Keratinocyte (primary cell): ENCODE measurements around the gene CD46. TPM values are rescaled to one million over a fixed set of nuclear protein-coding genes. Genes with fewer than 3 reads are reported as not detected.

Experiments used
- DNase-seq: peaks from one replicate; pipeline ENCODE4 v3.0.0-alpha.2; 2011; ENCODE audit warnings: low read depth, missing footprints, low spot score
- FAIRE-seq: peaks from 2 replicates; lab custom pipeline; 2011; peaks lifted over from hg19 to GRCh38; lab: Jason Lieb, UNC
- H2AFZ ChIP-seq: 2 replicates; pipeline ENCODE4 v1.6.0; 2012; ENCODE audit warnings: low read length, control low read depth, inconsistent platforms; ENCODE audit not compliant: control insufficient read depth
- H3K27ac ChIP-seq: 2 replicates; pipeline ENCODE4 v1.5.1; 2011; ENCODE audit warnings: low read length; ENCODE audit not compliant: control insufficient read depth, insufficient read depth
- H3K27me3 ChIP-seq: 3 replicates; pipeline ENCODE4 v1.6.0; 2011; ENCODE audit warnings: low read length; ENCODE audit not compliant: control insufficient read depth, insufficient read depth; ENCODE audit errors: extremely low read depth
- H3K36me3 ChIP-seq, 2 experiments: 2 replicates in 1 of 2; 3 replicates in 1 of 2; pipeline ENCODE4 v1.5.1; 2011; ENCODE audit warnings: low read length in 2 of 2, mild to moderate bottlenecking in 1 of 2; ENCODE audit not compliant: control insufficient read depth in 2 of 2, insufficient read depth in 2 of 2; ENCODE audit errors: extremely low read depth in 1 of 2
- H3K4me1 ChIP-seq: 3 replicates; pipeline ENCODE4 v1.5.1; 2011; ENCODE audit warnings: low read length; ENCODE audit not compliant: control insufficient read depth, insufficient read depth; ENCODE audit errors: extremely low read depth
- H3K4me2 ChIP-seq: 3 replicates; pipeline ENCODE4 v1.6.0; 2011; ENCODE audit warnings: low read depth, low read length; ENCODE audit not compliant: control insufficient read depth, insufficient read depth; ENCODE audit errors: extremely low read depth
- H3K4me3 ChIP-seq, 3 experiments: fragments of 200-600 bp in 1 of 3; sonication (generic) in 1 of 3; 2 replicates in 2 of 3; 3 replicates in 1 of 3; pipeline ENCODE4 v1.5.1; 2011 to 2016; ENCODE audit warnings: low read length in 3 of 3, mild to moderate bottlenecking in 3 of 3, control low read depth in 2 of 3, inconsistent platforms in 1 of 3, low read depth in 1 of 3, mixed read lengths in 1 of 3, mixed run types in 1 of 3, moderate library complexity in 1 of 3; ENCODE audit not compliant: control insufficient read depth in 2 of 3, insufficient read depth in 2 of 3; ENCODE audit errors: extremely low read depth in 1 of 3
- H3K79me2 ChIP-seq: 2 replicates; pipeline ENCODE4 v1.6.0; 2012; ENCODE audit warnings: low read length; ENCODE audit not compliant: control insufficient read depth, insufficient read depth
- H3K9ac ChIP-seq: 3 replicates; pipeline ENCODE4 v1.6.0; 2011; ENCODE audit warnings: low read length; ENCODE audit not compliant: control insufficient read depth, insufficient read depth; ENCODE audit errors: extremely low read depth
- H3K9me1 ChIP-seq: 3 replicates; pipeline ENCODE4 v1.6.0; 2011; ENCODE audit warnings: low read length; ENCODE audit not compliant: control insufficient read depth, insufficient read depth; ENCODE audit errors: extremely low read depth
- H3K9me3 ChIP-seq: 2 replicates; pipeline ENCODE4 v1.5.1; 2012; ENCODE audit warnings: low read depth, low read length; ENCODE audit not compliant: control insufficient read depth
- H4K20me1 ChIP-seq: 3 replicates; pipeline ENCODE4 v1.6.0; 2011; ENCODE audit warnings: low read length; ENCODE audit not compliant: control insufficient read depth, insufficient read depth; ENCODE audit errors: extremely low read depth
- EZH2 ChIP-seq: IDR thresholded peaks from one replicate; pipeline ENCODE4 v1.6.1; 2012; ENCODE audit warnings: inconsistent platforms, mild to moderate bottlenecking, low read length, moderate library complexity
- dilution Hi-C: fragments of 300-500 bp; cut with MboI; formaldehyde crosslinking; loops from one replicate; pipeline ENCODE4 v1.7.0; 2020; ENCODE audit warnings: low sequenced_read_pairs; ENCODE audit not compliant: extremely low pct_ligation_motif_present
- polyA plus RNA-seq, 5 experiments: library from polyadenylated mRNA; depleted of rRNA in 3 of 5; stranded (reverse) in 3 of 5; stranded (forward) in 1 of 5; unstranded in 1 of 5; fragments of >200 nt; gene quantifications; 1 replicate in 1 of 5; 2 replicates in 3 of 5; 3 replicates in 1 of 5; pipeline versions ENCODE4 v1.2.1 to v1.2.3, GENCODE V29; 2011 to 2012; ENCODE audit warnings: missing spikeins in 2 of 5, low read depth in 1 of 5, low replicate concordance in 1 of 5
- TF ChIP-seq, protein P1 (sequence below), 3 experiments: IDR thresholded peaks in 1 of 3; conservative IDR thresholded peaks in 1 of 3; optimal IDR thresholded peaks in 1 of 3; 2 replicates in 2 of 3; 3 replicates in 1 of 3; pipeline versions ENCODE3 to v1.5.1; 2011; ENCODE audit warnings: low read length in 3 of 3, mild to moderate bottlenecking in 3 of 3, moderate library complexity in 2 of 3, control low read depth in 1 of 3, inconsistent platforms in 1 of 3; ENCODE audit not compliant: insufficient read depth in 2 of 3; ENCODE audit errors: extremely low read depth in 1 of 3

CD46 gene
- polyA plus RNA-seq, 1 donor (not counting 4 experiments of a cell fraction or from before 2014, with no cell fraction given) = 298 TPM

DNA sequence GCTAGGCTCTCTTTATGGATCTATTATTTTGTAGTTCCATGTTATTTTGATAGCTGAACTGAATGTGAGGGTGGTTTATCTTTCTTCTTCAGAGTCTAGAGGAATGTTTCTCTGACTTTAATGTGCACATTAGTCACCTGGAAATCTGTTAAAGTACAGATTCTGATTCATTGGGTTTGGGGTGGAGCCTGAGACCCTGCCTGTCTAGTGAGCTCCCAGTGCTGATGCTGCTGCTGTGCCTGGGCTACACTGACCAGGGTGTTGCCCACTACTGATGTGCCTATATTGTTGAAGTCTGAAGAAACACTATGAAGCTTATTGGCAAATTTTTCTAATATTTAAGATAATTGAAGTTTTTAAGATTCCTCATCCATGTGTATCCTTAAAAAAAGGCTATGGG is 35.9 kb downstream of the CD46 start:
- H3K4me1 ChIP-seq = peaks cover 20% of the 10 kb centered on the region
- H3K27me3 ChIP-seq = no peaks in the 10 kb centered on the region
- H3K9ac ChIP-seq = no peak overlapping the region
- H3K4me3 ChIP-seq = no peak overlapping the region
- H3K9me1 ChIP-seq = no peaks in the 10 kb centered on the region
- no peaks in the 10 kb centered on the region for H4K20me1 ChIP-seq
- dilution Hi-C loops = no loop called here
- TF ChIP-seq, protein P1, sequence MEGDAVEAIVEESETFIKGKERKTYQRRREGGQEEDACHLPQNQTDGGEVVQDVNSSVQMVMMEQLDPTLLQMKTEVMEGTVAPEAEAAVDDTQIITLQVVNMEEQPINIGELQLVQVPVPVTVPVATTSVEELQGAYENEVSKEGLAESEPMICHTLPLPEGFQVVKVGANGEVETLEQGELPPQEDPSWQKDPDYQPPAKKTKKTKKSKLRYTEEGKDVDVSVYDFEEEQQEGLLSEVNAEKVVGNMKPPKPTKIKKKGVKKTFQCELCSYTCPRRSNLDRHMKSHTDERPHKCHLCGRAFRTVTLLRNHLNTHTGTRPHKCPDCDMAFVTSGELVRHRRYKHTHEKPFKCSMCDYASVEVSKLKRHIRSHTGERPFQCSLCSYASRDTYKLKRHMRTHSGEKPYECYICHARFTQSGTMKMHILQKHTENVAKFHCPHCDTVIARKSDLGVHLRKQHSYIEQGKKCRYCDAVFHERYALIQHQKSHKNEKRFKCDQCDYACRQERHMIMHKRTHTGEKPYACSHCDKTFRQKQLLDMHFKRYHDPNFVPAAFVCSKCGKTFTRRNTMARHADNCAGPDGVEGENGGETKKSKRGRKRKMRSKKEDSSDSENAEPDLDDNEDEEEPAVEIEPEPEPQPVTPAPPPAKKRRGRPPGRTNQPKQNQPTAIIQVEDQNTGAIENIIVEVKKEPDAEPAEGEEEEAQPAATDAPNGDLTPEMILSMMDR (optimal IDR thresholded peaks at IDR 0.05 in 1 of 3, IDR thresholded peaks at IDR 0.05 in 1 of 3, conservative IDR thresholded peaks at IDR 0.05 in 1 of 3; ENCODE audit: extremely low read depth in 1 of 3, insufficient read depth in 2 of 3, low read length in 3 of 3) = no peak
- TF ChIP-seq EZH2 = no peak
- H2AFZ ChIP-seq = no peak overlapping the region
- DNase-seq (no peak), FAIRE-seq (peak; percentile 46)
- H3K9me3 ChIP-seq = no peaks in the 10 kb centered on the region
- peaks cover 3 to 24% of the 10 kb centered on the region in 2 experiments for H3K36me3 ChIP-seq
- no peak overlapping the region for H3K27ac ChIP-seq
- H3K4me2 ChIP-seq = no peak overlapping the region
- no peaks in the 10 kb centered on the region for H3K79me2 ChIP-seq

DNA sequence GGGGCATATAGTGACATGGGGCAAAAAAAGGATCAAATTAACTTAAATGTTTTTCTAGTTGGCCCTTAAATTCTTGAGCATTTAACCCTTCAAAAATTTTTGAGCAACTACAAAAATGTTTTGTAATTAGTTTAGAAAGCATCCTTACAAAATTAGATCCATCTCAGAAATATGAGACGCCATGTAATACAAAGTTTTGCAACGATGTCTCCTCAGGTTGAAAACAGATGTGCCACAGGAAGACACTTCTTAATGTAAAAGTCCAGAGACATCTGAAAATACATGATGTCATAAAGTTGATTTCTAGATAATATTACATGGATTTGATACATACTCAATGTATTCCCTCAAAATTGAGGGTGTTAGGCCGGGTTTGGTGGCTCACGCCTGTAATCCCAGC is 37.5 kb downstream of the CD46 start:
- dilution Hi-C loops = no loop called here

More for the DNA sequence above, 37.5 kb downstream of the CD46 start:
- Histone ChIP-seq H3K27ac (no peak overlapping the region), H2AFZ (no peak overlapping the region), H3K9me3 (no peaks in the 10 kb centered on the region), H3K9ac (no peak overlapping the region), H3K27me3 (no peaks in the 10 kb centered on the region), H3K4me2 (no peak overlapping the region), H3K4me3 (no peak overlapping the region), H3K9me1 (no peaks in the 10 kb centered on the region), H3K36me3 (peaks cover 7 to 29% of the 10 kb centered on the region in 2 experiments), H4K20me1 (no peaks in the 10 kb centered on the region), H3K4me1 (peaks cover 20% of the 10 kb centered on the region), H3K79me2 (no peaks in the 10 kb centered on the region)
- DNase-seq (no peak), FAIRE-seq (no peak)
- TF ChIP-seq, protein P1 (optimal IDR thresholded peaks at IDR 0.05 in 1 of 3, IDR thresholded peaks at IDR 0.05 in 1 of 3, conservative IDR thresholded peaks at IDR 0.05 in 1 of 3; ENCODE audit: extremely low read depth in 1 of 3, insufficient read depth in 2 of 3, low read length in 3 of 3) = no peak
- no peak for TF ChIP-seq EZH2
